H9 (cell line): ENCODE measurements around the gene KDM4C. TPM values are rescaled to one million over a fixed set of nuclear protein-coding genes. Genes with fewer than 3 reads are reported as not detected.

Source experiments
- DNase-seq: peaks from one replicate; pipeline ENCODE4 v3.0.0-alpha.2; 2017
- H2AFZ ChIP-seq: one replicate; pipeline ENCODE4 v1.6.1; 2013; ENCODE audit warnings: mild to moderate bottlenecking, low read length, control low read depth, moderate library complexity
- H2AK5ac ChIP-seq: 2 replicates; pipeline ENCODE4 v1.6.1; 2013; ENCODE audit warnings: low read length, control low read depth, mixed read lengths; ENCODE audit not compliant: insufficient read length
- H2BK120ac ChIP-seq: one replicate; pipeline ENCODE4 v1.6.1; 2013; ENCODE audit warnings: low read depth, mild to moderate bottlenecking, low read length, control low read depth, inconsistent platforms; ENCODE audit not compliant: poor library complexity, severe bottlenecking
- H2BK12ac ChIP-seq: 2 replicates; pipeline ENCODE4 v1.6.1; 2013; ENCODE audit warnings: low read length, control low read depth, mixed read lengths, low read depth; ENCODE audit not compliant: insufficient read length
- H2BK15ac ChIP-seq: 2 replicates; pipeline ENCODE4 v1.6.1; 2013; ENCODE audit warnings: low read depth, low read length, control low read depth
- H2BK20ac ChIP-seq: one replicate; pipeline ENCODE4 v1.6.1; 2013; ENCODE audit warnings: low read depth, mild to moderate bottlenecking, low read length, control low read depth, inconsistent platforms; ENCODE audit not compliant: poor library complexity, severe bottlenecking
- H2BK5ac ChIP-seq: 2 replicates; pipeline ENCODE4 v1.6.1; 2013; ENCODE audit warnings: low read length, control low read depth, mixed read lengths; ENCODE audit not compliant: insufficient read length
- H3K14ac ChIP-seq: 2 replicates; pipeline ENCODE4 v1.6.1; 2013; ENCODE audit warnings: low read length, control low read depth; ENCODE audit not compliant: insufficient read depth
- H3K18ac ChIP-seq: 2 replicates; pipeline ENCODE4 v1.6.1; 2013; ENCODE audit warnings: low read depth, mild to moderate bottlenecking, mixed read lengths, low read length, control low read depth; ENCODE audit not compliant: insufficient read length
- H3K23ac ChIP-seq: 2 replicates; pipeline ENCODE4 v1.6.1; 2013; ENCODE audit warnings: low read length, control low read depth, mixed read lengths, low read depth; ENCODE audit not compliant: insufficient read length
- H3K23me2 ChIP-seq: 2 replicates; pipeline ENCODE4 v1.6.1; 2013; ENCODE audit warnings: low read depth, mild to moderate bottlenecking, mixed read lengths, low read length, control low read depth; ENCODE audit not compliant: insufficient read length, poor library complexity, severe bottlenecking
- H3K27ac ChIP-seq: 2 replicates; pipeline ENCODE4 v1.5.1; 2013; ENCODE audit warnings: low read length, control low read depth, mixed read lengths, low read depth; ENCODE audit not compliant: insufficient read length
- H3K27me3 ChIP-seq: 2 replicates; pipeline ENCODE4 v1.6.1; 2013; ENCODE audit warnings: low read length, control low read depth, inconsistent platforms; ENCODE audit not compliant: insufficient read depth
- H3K4ac ChIP-seq: 2 replicates; pipeline ENCODE4 v1.6.1; 2013; ENCODE audit warnings: low read depth, mild to moderate bottlenecking, control low read depth, inconsistent platforms, low read length, moderate library complexity
- H3K4me1 ChIP-seq: 2 replicates; pipeline ENCODE4 v1.6.1; 2013; ENCODE audit warnings: low read length, control low read depth, inconsistent platforms; ENCODE audit not compliant: insufficient read depth
- H3K4me2 ChIP-seq: 2 replicates; pipeline ENCODE4 v1.6.1; 2013; ENCODE audit warnings: low read length, control low read depth, mixed read lengths; ENCODE audit not compliant: insufficient read length, insufficient read depth
- H3K56ac ChIP-seq: 2 replicates; pipeline ENCODE4 v1.6.1; 2013; ENCODE audit warnings: low read depth, mild to moderate bottlenecking, mixed read lengths, low read length, control low read depth; ENCODE audit not compliant: insufficient read length
- H3K79me1 ChIP-seq: 2 replicates; pipeline ENCODE4 v1.6.1; 2013; ENCODE audit warnings: low read depth, mild to moderate bottlenecking, moderate library complexity, low read length, control low read depth, inconsistent platforms; ENCODE audit not compliant: insufficient read depth, poor library complexity, severe bottlenecking
- H3K79me2 ChIP-seq: 2 replicates; pipeline ENCODE4 v1.6.1; 2013; ENCODE audit warnings: low read length, control low read depth, inconsistent platforms; ENCODE audit not compliant: insufficient read depth
- H3K9ac ChIP-seq: 2 replicates; pipeline ENCODE4 v1.6.1; 2013; ENCODE audit warnings: low read length, control low read depth, mixed read lengths; ENCODE audit not compliant: insufficient read length; ENCODE audit errors: extremely low read depth
- H3K9me3 ChIP-seq: one replicate; pipeline ENCODE4 v1.6.1; 2013; ENCODE audit warnings: low read depth, low read length, inconsistent platforms; ENCODE audit not compliant: control insufficient read depth
- H3T11ph ChIP-seq: one replicate; pipeline ENCODE4 v1.6.1; 2013; ENCODE audit warnings: mild to moderate bottlenecking, low read length, control low read depth, inconsistent platforms
- H4K20me1 ChIP-seq: one replicate; pipeline ENCODE4 v1.6.1; 2013; ENCODE audit not compliant: control insufficient read depth, insufficient read length, insufficient read depth
- H4K5ac ChIP-seq: 2 replicates; pipeline ENCODE4 v1.6.1; 2013; ENCODE audit warnings: low read depth, mild to moderate bottlenecking, mixed read lengths, low read length, control low read depth; ENCODE audit not compliant: insufficient read length
- H4K8ac ChIP-seq: replicated peaks from 2 replicates; pipeline ENCODE4 v1.6.1; 2013; ENCODE audit warnings: low read length, control low read depth, mixed read lengths, low read depth; ENCODE audit not compliant: insufficient read length
- H4K91ac ChIP-seq: 2 replicates; pipeline ENCODE4 v1.6.1; 2013; ENCODE audit warnings: low read depth, mild to moderate bottlenecking, moderate library complexity, mixed read lengths, low read length, control low read depth; ENCODE audit not compliant: insufficient read length
- H3K27ac Mint-ChIP-seq, 3 experiments: 2 replicates in 2 of 3; 3 replicates in 1 of 3; pipeline ENCODE4 v1.8.0; 2020 to 2021; ENCODE audit warnings: mixed read lengths in 3 of 3, mild to moderate bottlenecking in 1 of 3, moderate library complexity in 1 of 3
- H3K27me3 Mint-ChIP-seq: 2 replicates; pipeline ENCODE4 v1.8.0; 2021; ENCODE audit warnings: low read depth, mild to moderate bottlenecking, moderate library complexity, mixed read lengths
- H3K36me3 Mint-ChIP-seq, 3 experiments: 2 replicates in 2 of 3; 3 replicates in 1 of 3; pipeline ENCODE4 v1.8.0; 2020 to 2021; ENCODE audit warnings: low read depth in 3 of 3, mixed read lengths in 3 of 3; ENCODE audit not compliant: insufficient read depth in 1 of 3
- H3K4me1 Mint-ChIP-seq, 2 experiments: 2 replicates each; pipeline ENCODE4 v1.8.0; 2020; ENCODE audit warnings: mixed read lengths in 2 of 2
- H3K4me3 Mint-ChIP-seq, 2 experiments: 2 replicates in 1 of 2; 3 replicates in 1 of 2; pipeline ENCODE4 v1.8.0; 2020 to 2021; ENCODE audit warnings: mild to moderate bottlenecking in 2 of 2, mixed read lengths in 2 of 2, moderate library complexity in 1 of 2
- H3K9me3 Mint-ChIP-seq, 2 experiments: 2 replicates in 1 of 2; 3 replicates in 1 of 2; pipeline ENCODE4 v1.8.0; 2020; ENCODE audit warnings: mild to moderate bottlenecking in 2 of 2, mixed read lengths in 2 of 2, moderate library complexity in 1 of 2
- CTCF ChIP-seq: fragments of 200-600 bp; sonication (generic); conservative IDR thresholded peaks from 3 replicates; pipeline ENCODE4 v1.8.0; 2021; ENCODE audit warnings: antibody characterized with exemption, mild to moderate bottlenecking
- WGBS: extraction: QIAGEN DNeasy Blood & Tissue Kit; methylation state at CpG from one replicate; pipeline ENCODE4 v1.1.7; 2013; ENCODE audit warnings: missing lambda C conversion rate, low lambda C conversion rate, mixed read lengths; ENCODE audit not compliant: insufficient read length; ENCODE audit errors: extremely low coverage; 5-methylcytosine and 5-hydroxymethylcytosine counted together
- total RNA-seq: library from RNA; stranded (reverse); gene quantifications from 2 replicates; pipeline ENCODE4 v1.2.1, GENCODE V29; 2021

KDM4C gene
- total RNA-seq, 1 experiment from 2014 or later, result 24.0 TPM

DNA sequence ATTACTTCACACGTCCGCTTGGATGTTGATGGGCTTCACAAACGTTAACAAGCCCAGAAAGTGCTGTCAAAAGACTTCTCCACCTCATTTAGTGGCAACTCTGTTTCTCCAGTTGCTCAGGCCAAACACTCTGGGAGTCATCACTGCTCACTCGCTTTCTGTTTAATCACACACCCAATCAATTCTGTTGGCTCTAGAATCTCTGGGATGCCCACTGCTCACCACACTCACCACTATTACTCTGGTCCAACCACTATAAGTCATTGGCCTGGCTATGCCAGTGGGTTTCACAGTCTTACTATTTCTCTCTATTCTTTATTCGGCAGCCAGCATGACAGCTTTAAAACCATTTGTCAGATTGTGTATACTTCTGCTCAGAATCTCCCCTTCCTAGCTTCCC, 163.5 kb downstream of the KDM4C start:
- Histone ChIP-seq H3K9ac (no peak overlapping the region), H4K8ac (no peak overlapping the region), H4K91ac (no peak overlapping the region), H2AK5ac (no peak overlapping the region), H3K27ac (no peak overlapping the region), H2AFZ (no peak overlapping the region), H3K18ac (no peak overlapping the region), H4K5ac (no peak overlapping the region), H3K4me1 (no peaks in the 10 kb centered on the region), H3K4me2 (no peak overlapping the region), H2BK15ac (no peak overlapping the region), H3T11ph (no peak overlapping the region), H3K23me2 (no peaks in the 10 kb centered on the region), H2BK12ac (no peak overlapping the region), H3K56ac (no peak overlapping the region), H3K14ac (no peak overlapping the region), H3K23ac (no peak overlapping the region), H3K4ac (no peak overlapping the region), H4K20me1 (no peaks in the 10 kb centered on the region), H3K79me2 (no peaks in the 10 kb centered on the region), H3K9me3 (no peaks in the 10 kb centered on the region), H2BK20ac (no peak overlapping the region), H3K27me3 (no peaks in the 10 kb centered on the region), H2BK120ac (no peak overlapping the region), H3K79me1 (no peaks in the 10 kb centered on the region), H2BK5ac (no peak overlapping the region)
- TF ChIP-seq CTCF, result no peak
- no peaks in the 10 kb centered on the region; the same call in 1 of the 2 replicates for H3K27me3 Mint-ChIP-seq
- H3K36me3 Mint-ChIP-seq, result peaks cover 3 to 13% (median 4%) of the 10 kb centered on the region in 3 experiments; a peak in 4 of 7 replicates
- WGBS, result no CpG with 5 or more reads among the region's 5 CpGs
- no peak overlapping the region; a peak in 2 of 7 replicates for H3K27ac Mint-ChIP-seq
- peaks cover 0 to 4% of the 10 kb centered on the region in 2 experiments; a peak in 3 of 5 replicates for H3K9me3 Mint-ChIP-seq
- DNase-seq, result no peak
- peaks cover 0 to 7% of the 10 kb centered on the region in 2 experiments; a peak in 2 of 4 replicates for H3K4me1 Mint-ChIP-seq
- no peak overlapping the region for H3K4me3 Mint-ChIP-seq
